ENCODE data around the gene SUZ12. TPM values are rescaled to one million over a fixed set of nuclear protein-coding genes. Genes with fewer than 3 reads are reported as not detected.
"Not testable (repeated sequence)": the region's sequence is repeated elsewhere in the genome, so short reads cannot be mapped to it uniquely, and the experiment has no call there.

Gene SUZ12
- total RNA-seq, 1 experiment from 2014 or later: 55.6 TPM

GRCh38 chr17:31991821-31992220, 55.0 kb downstream of the SUZ12 start:
- H3K4me3 Mint-ChIP-seq (ENCODE audit: unreplicated experiment); H3K27ac Mint-ChIP-seq (ENCODE audit: unreplicated experiment); H3K9me3 Mint-ChIP-seq (ENCODE audit: unreplicated experiment); H3K36me3 ChIP-seq (ENCODE audit: control insufficient read depth, insufficient read depth, low read length); H3K4me1 ChIP-seq; POLR2A ChIA-PET; BruUV-seq (replicated peaks); intact Hi-C loops (cut with micrococcal nuclease; ENCODE audit: unreplicated experiment); CTCF ChIA-PET; H3K9me3 ChIP-seq; H3K27me3 ChIP-seq (replicated peaks; ENCODE audit: control insufficient read depth, insufficient read depth, low read length); H3K27me3 Mint-ChIP-seq (ENCODE audit: insufficient read depth, unreplicated experiment); H3K4me3 ChIP-seq (ENCODE audit: low read depth, low read length); DNase-seq; H3K4me1 Mint-ChIP-seq (ENCODE audit: low read depth, unreplicated experiment): not testable (repeated sequence)
- peaks cover 74% of the 10 kb centered on the region for H3K36me3 Mint-ChIP-seq (ENCODE audit: insufficient read depth, unreplicated experiment)

- no peaks in the 10 kb centered on the region for H3K9me3 ChIP-seq
- H3K4me3 ChIP-seq (ENCODE audit: low read depth, low read length): no peak overlapping the region
- H3K36me3 Mint-ChIP-seq (ENCODE audit: insufficient read depth, unreplicated experiment): peaks cover 69% of the 10 kb centered on the region
- POLR2A ChIA-PET: no interaction called here
- no peaks in the 10 kb centered on the region for H3K27me3 ChIP-seq (replicated peaks; ENCODE audit: control insufficient read depth, insufficient read depth, low read length)
- H3K36me3 ChIP-seq (ENCODE audit: control insufficient read depth, insufficient read depth, low read length): no peaks in the 10 kb centered on the region; the same call in 1 of the 2 replicates
- no peaks in the 10 kb centered on the region for H3K27me3 Mint-ChIP-seq (ENCODE audit: insufficient read depth, unreplicated experiment)
- DNase-seq: no peak
- H3K4me1 ChIP-seq: no peaks in the 10 kb centered on the region
- no peaks in the 10 kb centered on the region for H3K9me3 Mint-ChIP-seq (ENCODE audit: unreplicated experiment)
- no peak overlapping the region for H3K4me3 Mint-ChIP-seq (ENCODE audit: unreplicated experiment)
- CTCF ChIA-PET: no interaction called here
- no peak overlapping the region for H3K27ac Mint-ChIP-seq (ENCODE audit: unreplicated experiment)
- intact Hi-C loops (cut with micrococcal nuclease; ENCODE audit: unreplicated experiment): no loop called here
- no peak for TF ChIP-seq CTCF (IDR thresholded peaks at IDR 0.05; ENCODE audit: insufficient read depth in 1 of 2, low read depth in 1 of 2, low read length in 1 of 2, severe bottlenecking in 1 of 2, unreplicated experiment in 1 of 2)
- no TSS peak for BruUV-seq (replicated peaks)
- no peaks in the 10 kb centered on the region for H3K4me1 Mint-ChIP-seq (ENCODE audit: low read depth, unreplicated experiment)
These were observed 60.2 kb downstream of the SUZ12 start for GRCh38 chr17:31997005-31997404.

- Mint-ChIP-seq H3K27me3 (ENCODE audit: insufficient read depth, unreplicated experiment) (no peaks in the 10 kb centered on the region), H3K4me1 (ENCODE audit: low read depth, unreplicated experiment) (peaks cover 7% of the 10 kb centered on the region), H3K4me3 (ENCODE audit: unreplicated experiment) (peak within 1 kb of the TSS; percentile 84), H3K9me3 (ENCODE audit: unreplicated experiment) (no peaks in the 10 kb centered on the region), H3K27ac (ENCODE audit: unreplicated experiment) (peak within 1 kb of the TSS; percentile 45), H3K36me3 (ENCODE audit: insufficient read depth, unreplicated experiment) (no peaks in the 10 kb centered on the region)
- Histone ChIP-seq H3K9me3 (no peaks in the 10 kb centered on the region), H3K4me3 (ENCODE audit: low read depth, low read length) (peak within 1 kb of the TSS; percentile 68), H3K27me3 (replicated peaks; ENCODE audit: control insufficient read depth, insufficient read depth, low read length) (no peaks in the 10 kb centered on the region), H3K4me1 (peaks cover 9% of the 10 kb centered on the region; the same call in 1 of the 2 replicates), H3K36me3 (ENCODE audit: control insufficient read depth, insufficient read depth, low read length) (no peaks in the 10 kb centered on the region)
- POLR2A ChIA-PET: interaction anchor here (0.5 kb wide), 1 partner anchor 332 kb away, joined by 3 read pairs; no protein-coding TSS in a partner anchor
- TF ChIP-seq CTCF (IDR thresholded peaks at IDR 0.05; ENCODE audit: insufficient read depth in 1 of 2, low read depth in 1 of 2, low read length in 1 of 2, severe bottlenecking in 1 of 2, unreplicated experiment in 1 of 2): peak; percentile 88 to 98
- no TSS peak for BruUV-seq (replicated peaks)
- CTCF ChIA-PET: interaction anchor here (0.6 to 1.4 kb wide), 6 partner anchors 12 to 312 kb away, joined by 3 to 6 read pairs (median 4); partner anchors contain the start of gene RHOT1
- intact Hi-C loops (cut with micrococcal nuclease; ENCODE audit: unreplicated experiment): loop anchor here (5.0 kb wide), 1 partner anchor 130 kb away; no protein-coding TSS in a partner anchor
- peak; percentile 85 to 94 for DNase-seq
These were observed 70.2 kb downstream of the SUZ12 start, which contains the start of gene LRRC37B for GRCh38 chr17:32006957-32007462. LRRC37B (plus strand) TSS chr17:32007383; CDS start chr17:32021393, 14,010 bp downstream.

All from Caco-2 (cell line).